SK-N-MC (cell line): ENCODE results near the gene PRPF31.

Experiments used
- EZH2 ChIP-seq: fragments of 200-600 bp; sonication (generic); IDR thresholded peaks from one replicate; pipeline ENCODE4 v1.6.1; 2017; ENCODE audit warnings: antibody characterized with exemption
- POLR2AphosphoS5 ChIP-seq: IDR thresholded peaks from 2 replicates; pipeline ENCODE4 v1.6.1; 2012; ENCODE audit warnings: mild to moderate bottlenecking, low read depth, low read length, borderline replicate concordance

GRCh38 chr19:54077334-54077733 is 38.2 kb upstream of the PRPF31 start:
- TF ChIP-seq POLR2AphosphoS5 (no peak), EZH2 (no peak)
